Measurements from ENCODE around the gene CDYL2.
A peak's percentile ranks its signal among the peaks of the same experiment; 100 is the strongest.

Gene CDYL2

DNA sequence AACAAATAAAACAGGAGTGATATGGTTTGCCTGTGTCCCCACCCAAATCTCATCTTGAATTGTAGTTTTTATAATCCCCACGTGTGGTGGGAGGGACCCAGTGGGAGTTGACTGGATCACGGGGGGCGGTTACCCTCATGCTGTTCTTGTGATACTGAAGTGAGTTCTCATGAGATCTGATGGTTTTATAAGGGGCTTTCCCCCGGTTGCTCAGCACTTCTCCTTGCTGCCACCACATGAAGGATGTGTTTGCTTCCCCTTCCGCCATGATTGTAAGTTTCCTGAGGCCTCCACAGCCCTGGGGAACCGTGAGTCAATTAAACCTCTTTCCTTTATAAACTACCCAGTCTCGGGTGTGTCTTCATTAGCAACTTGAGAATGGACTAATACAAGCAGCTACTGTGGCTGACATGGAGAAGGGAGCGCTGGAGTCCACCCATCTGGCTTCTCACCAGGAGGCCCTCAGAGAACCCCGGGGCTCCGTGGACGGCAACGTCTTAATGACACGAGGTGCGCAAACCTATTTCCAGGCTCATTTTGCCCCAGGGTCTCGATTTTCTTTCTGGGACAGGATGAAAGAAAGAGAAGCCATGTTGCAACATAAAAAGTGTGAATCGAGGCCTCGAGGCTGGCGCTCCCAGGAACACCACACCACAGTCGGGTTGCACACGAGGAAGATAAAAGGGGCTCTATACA lies 134.1 kb downstream of the CDYL2 start:
- TF ChIP-seq CTCF (IDR thresholded peaks at IDR 0.05; ENCODE audit: insufficient read depth, low read depth, low read length, missing control alignments): no peak
- H3K4me3 ChIP-seq (ENCODE audit: low read depth, low read length): no peak overlapping the region
- DNase-seq (ENCODE audit: low read depth): peak; percentile 48

- no peak for TF ChIP-seq CTCF (IDR thresholded peaks at IDR 0.05; ENCODE audit: insufficient read depth, low read depth, low read length, missing control alignments)
- DNase-seq (ENCODE audit: low read depth): no peak
- H3K4me3 ChIP-seq (ENCODE audit: low read depth, low read length): no peak overlapping the region
Observed at GRCh38 chr16:80669673-80670072, 134.7 kb downstream of the CDYL2 start.

DNA sequence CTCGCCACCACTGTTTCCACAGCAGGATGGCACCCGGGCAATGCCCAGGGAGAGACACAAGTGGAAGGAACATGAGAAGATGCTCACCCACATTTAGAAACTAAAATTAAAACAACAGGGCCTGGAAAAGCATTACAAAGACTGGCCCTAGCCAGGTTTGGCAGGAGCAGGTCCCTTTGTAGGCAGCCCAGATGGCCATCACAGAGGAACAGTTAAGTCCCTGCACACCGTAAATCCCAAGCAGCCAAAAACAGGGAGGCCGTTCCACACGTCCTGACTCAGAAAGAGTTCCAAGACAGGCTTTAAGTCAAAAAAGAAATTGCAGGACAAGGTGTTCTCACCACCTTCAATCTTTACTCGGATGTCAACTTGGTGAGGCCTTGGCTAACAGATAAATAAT lies 136.5 kb downstream of the CDYL2 start:
- TF ChIP-seq CTCF (IDR thresholded peaks at IDR 0.05; ENCODE audit: insufficient read depth, low read depth, low read length, missing control alignments): no peak
- no peak for DNase-seq (ENCODE audit: low read depth)
- no peak overlapping the region for H3K4me3 ChIP-seq (ENCODE audit: low read depth, low read length)

GRCh38 chr16:80667251-80667560 lies 137.2 kb downstream of the CDYL2 start:
- no peak overlapping the region for H3K4me3 ChIP-seq (ENCODE audit: low read depth, low read length)
- DNase-seq (ENCODE audit: low read depth): no peak
- no peak for TF ChIP-seq CTCF (IDR thresholded peaks at IDR 0.05; ENCODE audit: insufficient read depth, low read depth, low read length, missing control alignments)

- TF ChIP-seq CTCF (IDR thresholded peaks at IDR 0.05; ENCODE audit: insufficient read depth, low read depth, low read length, missing control alignments): no peak
- H3K4me3 ChIP-seq (ENCODE audit: low read depth, low read length): no peak overlapping the region
- DNase-seq (ENCODE audit: low read depth): no peak
Observed at GRCh38 chr16:80666378-80667250, 137.8 kb downstream of the CDYL2 start.

GRCh38 chr16:80665356-80665755 lies 139.0 kb downstream of the CDYL2 start:
- no peak for TF ChIP-seq CTCF (IDR thresholded peaks at IDR 0.05; ENCODE audit: insufficient read depth, low read depth, low read length, missing control alignments)
- DNase-seq (ENCODE audit: low read depth): no peak
- no peak overlapping the region for H3K4me3 ChIP-seq (ENCODE audit: low read depth, low read length)
